ENCODE results near the gene VPS26C. TPM values are rescaled to one million over a fixed set of nuclear protein-coding genes. Genes with fewer than 3 reads are reported as not detected.

VPS26C gene
- total and polyA plus RNA-seq, 9 of the 15 experiments (the other 6 are each of a cell fraction or from before 2014, with no cell fraction given) = 32.8 to 48.7 (median 42.1) TPM

Small RNAs within 50 kb of the gene (small RNA-seq; reads per million reads assigned to genes)
- not detected for gene RN7SL678P

Other genes with a start within 250 kb of the VPS26C start
- 18.3 and 23.3 TPM in 2 replicates for gene PIGP, start 194.3 kb downstream of the VPS26C start, total RNA-seq (2014; rRNA removed)
- 33.9 and 41.4 TPM in 2 replicates for gene PIGP, start 194.3 kb downstream of the VPS26C start, total RNA-seq (2014; rRNA removed; fragmentation: Illumina TruSeq; extraction: Trizol)
- 28.6 and 35.6 TPM in 2 replicates for gene PIGP, start 194.3 kb downstream of the VPS26C start, total RNA-seq (2015; rRNA removed; fragmentation: Illumina TruSeq; extraction: Trizol)
- gene PIGP, start 194.3 kb downstream of the VPS26C start, total RNA-seq (2021) = 26.3 and 33.2 TPM in 2 replicates
- gene PIGP, start 194.3 kb downstream of the VPS26C start, polyA plus RNA-seq (2011; rRNA removed) = 61.5 and 72.1 TPM in 2 replicates
- gene PIGP, start 194.3 kb downstream of the VPS26C start, polyA plus RNA-seq (2014; fragmentation: Illumina TruSeq; extraction: Trizol) = 40.8 and 50.0 TPM in 2 replicates
- gene PIGP, start 194.3 kb downstream of the VPS26C start, polyA plus RNA-seq (2014; fragmentation: Nextera tagmentation; extraction: Ambion mirVana) = 100 to 1,000 TPM; 108 to 122 TPM
- 25.7 and 36.0 TPM in 2 replicates for gene PIGP, start 194.3 kb downstream of the VPS26C start, polyA plus RNA-seq (2014; rRNA removed)
- gene TTC3, start 194.1 kb downstream of the VPS26C start, total RNA-seq (2014; rRNA removed) = 92.0 and 120 TPM in 2 replicates
- gene TTC3, start 194.1 kb downstream of the VPS26C start, total RNA-seq (2014; rRNA removed; fragmentation: Illumina TruSeq; extraction: Trizol) = 76.9 and 79.7 TPM in 2 replicates
- gene TTC3, start 194.1 kb downstream of the VPS26C start, total RNA-seq (2015; rRNA removed; fragmentation: Illumina TruSeq; extraction: Trizol) = 78.7 and 84.1 TPM in 2 replicates
- 70.2 and 72.3 TPM in 2 replicates for gene TTC3, start 194.1 kb downstream of the VPS26C start, total RNA-seq (2021)
- 50.9 and 55.2 TPM in 2 replicates for gene TTC3, start 194.1 kb downstream of the VPS26C start, polyA plus RNA-seq (2011; rRNA removed)
- gene TTC3, start 194.1 kb downstream of the VPS26C start, polyA plus RNA-seq (2014; fragmentation: Illumina TruSeq; extraction: Trizol) = 55.2 and 59.5 TPM in 2 replicates
- gene TTC3, start 194.1 kb downstream of the VPS26C start, polyA plus RNA-seq (2014; fragmentation: Nextera tagmentation; extraction: Ambion mirVana) = 10 to 100 TPM; 17.5 to 20.2 TPM
- gene TTC3, start 194.1 kb downstream of the VPS26C start, polyA plus RNA-seq (2014; rRNA removed) = 43.8 and 45.5 TPM in 2 replicates
- gene DYRK1A, start 99.4 kb upstream of the VPS26C start, total RNA-seq (2014; rRNA removed) = 40.2 and 42.3 TPM in 2 replicates
- gene DYRK1A, start 99.4 kb upstream of the VPS26C start, total RNA-seq (2014; rRNA removed; fragmentation: Illumina TruSeq; extraction: Trizol) = 58.9 and 66.8 TPM in 2 replicates
- 55.3 and 57.7 TPM in 2 replicates for gene DYRK1A, start 99.4 kb upstream of the VPS26C start, total RNA-seq (2015; rRNA removed; fragmentation: Illumina TruSeq; extraction: Trizol)
- gene DYRK1A, start 99.4 kb upstream of the VPS26C start, total RNA-seq (2021) = 55.8 and 64.8 TPM in 2 replicates
- gene DYRK1A, start 99.4 kb upstream of the VPS26C start, polyA plus RNA-seq (2011; rRNA removed) = 59.9 and 65.9 TPM in 2 replicates
- 35.5 and 36.5 TPM in 2 replicates for gene DYRK1A, start 99.4 kb upstream of the VPS26C start, polyA plus RNA-seq (2014; fragmentation: Illumina TruSeq; extraction: Trizol)
- 10 to 100 TPM in 1 of 2 experiments, 1 to 10 TPM in 1; 3.7 to 13.2 TPM for gene DYRK1A, start 99.4 kb upstream of the VPS26C start, polyA plus RNA-seq (2014; fragmentation: Nextera tagmentation; extraction: Ambion mirVana)
- gene DYRK1A, start 99.4 kb upstream of the VPS26C start, polyA plus RNA-seq (2014; rRNA removed) = 29.1 and 32.7 TPM in 2 replicates

All from K562 (cell line).